GM19397 (cell line): ENCODE results near the gene GALNT10.

Experiments used
- ATAC-seq: cut with Tn5 transposase; IDR thresholded peaks from one replicate; pipeline ENCODE4 v1.9.1; 2021; ENCODE audit warnings: mild to moderate bottlenecking, moderate library complexity; ENCODE audit not compliant: unreplicated experiment

GALNT10 gene

DNA sequence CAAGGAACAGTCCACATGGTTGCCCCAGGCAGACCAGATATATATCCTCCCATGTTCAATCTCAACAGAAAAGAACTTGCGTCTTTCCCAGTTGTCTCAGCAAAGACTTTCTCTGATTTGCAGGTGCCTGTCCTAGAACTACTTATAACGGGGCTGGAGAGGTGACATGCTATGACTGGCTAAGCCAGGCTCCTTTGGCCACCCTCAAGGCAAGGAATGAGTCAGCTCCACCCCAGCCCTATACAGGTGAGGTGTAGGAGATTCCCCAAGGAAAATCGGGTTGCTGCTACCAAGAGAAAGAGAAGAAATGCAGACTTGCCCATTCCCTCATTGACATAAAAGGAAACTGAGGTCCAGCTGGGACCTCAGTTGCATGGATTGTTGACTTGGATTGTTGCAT is 127.4 kb downstream of the GALNT10 start:
- no peak for ATAC-seq

DNA sequence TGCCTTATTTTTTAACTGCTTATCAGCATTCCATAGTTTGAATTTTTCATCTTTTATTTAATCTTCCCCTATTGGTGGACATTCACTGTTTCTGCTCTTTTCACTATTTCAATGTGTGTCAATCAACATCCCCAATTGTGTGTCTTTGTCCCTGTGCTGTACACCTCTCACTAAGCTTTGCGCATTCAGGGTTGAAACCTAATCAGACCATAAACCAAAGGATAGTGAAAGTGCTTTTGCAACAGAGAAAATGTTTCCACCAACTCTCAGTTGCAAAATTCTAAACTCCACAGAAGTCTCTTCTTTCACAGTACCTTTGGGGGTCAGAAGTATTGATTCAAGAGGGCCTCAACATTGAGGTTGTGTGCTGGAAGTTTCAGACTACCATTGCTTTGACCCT is 128.2 kb downstream of the GALNT10 start:
- ATAC-seq: no peak

GRCh38 chr5:154319736-154320135 is 129.2 kb downstream of the GALNT10 start:
- ATAC-seq: no peak

- no peak for ATAC-seq
Measured at GRCh38 chr5:154320224-154321089, 129.9 kb downstream of the GALNT10 start.

GRCh38 chr5:154321546-154321945 is 131.0 kb downstream of the GALNT10 start:
- no peak for ATAC-seq

DNA sequence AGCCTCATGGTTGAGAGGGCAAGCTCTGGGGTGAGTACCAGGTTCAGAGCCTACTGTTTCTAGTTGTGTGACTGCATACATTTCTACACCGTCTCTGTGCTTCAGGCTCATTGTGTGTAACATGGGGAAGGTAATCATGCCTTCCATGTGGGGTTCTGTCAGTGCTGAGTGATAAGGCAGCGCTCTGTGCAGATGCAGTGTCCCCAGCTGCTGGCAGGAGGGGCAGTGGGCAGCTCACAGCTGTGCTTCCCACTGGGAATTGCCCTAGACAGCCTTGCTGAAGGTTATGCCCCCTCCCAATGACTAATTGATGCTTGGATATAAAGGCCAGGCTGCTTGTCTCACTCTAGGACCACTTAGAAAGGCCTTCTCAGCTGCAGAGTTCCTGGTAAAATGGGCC is 133.5 kb downstream of the GALNT10 start:
- no peak for ATAC-seq

GRCh38 chr5:154325566-154325965 is 135.0 kb downstream of the GALNT10 start:
- ATAC-seq: no peak

GRCh38 chr5:154329062-154329461 is 138.5 kb downstream of the GALNT10 start:
- ATAC-seq: no peak

DNA sequence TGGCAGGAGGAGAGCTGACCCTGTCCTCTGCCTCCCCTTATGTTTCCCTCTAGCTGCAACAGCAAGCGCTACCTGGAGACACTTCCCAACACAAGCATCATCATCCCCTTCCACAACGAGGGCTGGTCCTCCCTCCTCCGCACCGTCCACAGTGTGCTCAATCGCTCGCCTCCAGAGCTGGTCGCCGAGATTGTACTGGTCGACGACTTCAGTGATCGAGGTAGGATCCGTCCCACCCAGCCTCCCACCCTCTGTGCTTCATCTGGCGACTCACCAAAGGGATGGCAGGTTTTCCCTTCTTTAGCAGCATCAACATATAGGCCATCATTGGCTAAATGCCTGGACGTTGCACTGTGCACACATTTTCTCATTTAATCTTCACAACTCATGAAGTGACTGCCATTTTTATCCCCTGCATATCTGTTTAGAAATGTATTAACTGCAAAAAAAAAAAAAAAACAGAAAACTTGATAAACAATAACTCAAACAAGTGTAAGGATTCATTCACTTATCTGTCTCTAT is 139.0 kb downstream of the GALNT10 start:
- ATAC-seq: no peak

GRCh38 chr5:154330097-154330667 is 139.6 kb downstream of the GALNT10 start:
- no peak for ATAC-seq

DNA sequence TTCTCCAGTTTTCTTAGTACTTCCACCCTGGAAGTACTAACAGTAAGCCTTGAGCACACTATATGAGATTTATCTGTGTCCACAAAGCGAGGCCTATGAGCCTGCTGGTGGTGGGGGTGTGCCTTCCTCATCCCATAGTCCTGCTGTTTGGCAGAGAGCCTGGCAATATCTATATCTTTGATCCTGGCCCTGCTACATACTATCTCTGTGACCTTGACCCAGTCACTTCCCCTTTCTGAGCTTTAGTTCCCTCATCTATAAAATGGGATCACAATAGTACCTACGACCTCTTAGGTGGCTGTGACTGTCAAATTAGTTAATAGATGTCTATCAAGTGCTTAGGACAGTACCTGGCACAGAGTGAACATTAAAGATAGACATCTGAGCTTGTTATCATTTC is 140.7 kb downstream of the GALNT10 start:
- ATAC-seq: no peak

- ATAC-seq: no peak
Measured at GRCh38 chr5:154331924-154332323, 141.4 kb downstream of the GALNT10 start.

- ATAC-seq: no peak
Measured at GRCh38 chr5:154332451-154332850, 141.9 kb downstream of the GALNT10 start.

DNA sequence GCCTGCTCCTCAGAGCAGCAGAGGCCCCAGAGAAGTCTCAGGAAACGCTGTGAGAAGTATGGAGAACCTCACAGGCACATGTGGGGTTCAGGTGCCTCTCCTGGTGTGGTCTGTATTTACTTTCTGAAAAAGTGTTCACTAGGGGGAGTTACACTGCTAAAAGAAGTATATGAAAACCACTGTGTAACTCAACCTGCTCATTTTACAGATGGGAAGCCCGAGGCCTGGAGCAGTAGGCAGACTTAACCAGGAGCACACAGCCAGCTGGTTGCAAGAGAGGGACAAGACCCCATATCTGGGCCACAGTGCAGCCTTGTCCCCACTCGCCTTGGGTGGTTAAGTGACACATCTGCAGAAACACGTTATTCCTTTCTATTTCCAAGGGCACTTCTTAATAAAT is 142.5 kb downstream of the GALNT10 start:
- no peak for ATAC-seq

GRCh38 chr5:154334406-154335064 is 144.0 kb downstream of the GALNT10 start:
- ATAC-seq: no peak

DNA sequence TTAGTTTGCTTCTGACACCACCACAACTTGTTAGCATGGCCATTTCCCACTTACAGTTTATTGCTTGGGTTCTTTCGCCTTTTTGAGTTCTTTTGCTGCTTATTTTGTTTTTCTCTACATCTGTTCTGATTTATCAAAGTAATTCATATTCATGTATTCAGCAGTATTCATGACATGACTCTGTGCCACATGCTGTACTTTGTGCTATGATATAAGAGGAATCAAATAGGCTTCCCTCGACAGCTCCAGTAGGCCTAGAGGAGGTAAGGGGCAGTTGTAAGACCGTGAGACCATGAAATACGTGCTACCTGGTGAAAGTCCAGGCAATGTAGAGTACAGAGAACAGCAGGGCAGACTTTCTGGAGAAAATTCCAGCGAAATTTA is 144.5 kb downstream of the GALNT10 start:
- ATAC-seq: no peak

- no peak for ATAC-seq
Measured at GRCh38 chr5:154341620-154342019, 151.1 kb downstream of the GALNT10 start.

DNA sequence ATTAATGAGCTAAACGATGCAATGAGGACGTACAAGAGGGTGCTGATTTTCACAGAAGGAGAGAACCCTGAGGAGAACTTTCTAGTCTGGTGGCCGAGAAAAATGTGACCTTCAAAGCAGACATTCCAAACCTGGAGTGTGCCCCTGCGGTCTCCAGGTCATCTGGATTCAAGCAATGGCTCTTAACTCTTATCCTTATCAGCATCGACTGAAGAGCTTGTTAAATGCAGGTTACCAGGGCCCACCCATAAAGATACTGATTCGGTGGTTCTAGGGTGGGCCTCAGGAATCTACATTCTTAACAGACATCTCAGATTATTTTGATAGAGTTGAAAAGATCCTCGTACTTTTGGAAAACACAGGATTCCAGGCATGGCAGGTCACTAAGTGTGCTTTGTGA is 151.7 kb downstream of the GALNT10 start:
- no peak for ATAC-seq

- ATAC-seq: no peak
Measured at GRCh38 chr5:154342963-154343362, 152.4 kb downstream of the GALNT10 start.

DNA sequence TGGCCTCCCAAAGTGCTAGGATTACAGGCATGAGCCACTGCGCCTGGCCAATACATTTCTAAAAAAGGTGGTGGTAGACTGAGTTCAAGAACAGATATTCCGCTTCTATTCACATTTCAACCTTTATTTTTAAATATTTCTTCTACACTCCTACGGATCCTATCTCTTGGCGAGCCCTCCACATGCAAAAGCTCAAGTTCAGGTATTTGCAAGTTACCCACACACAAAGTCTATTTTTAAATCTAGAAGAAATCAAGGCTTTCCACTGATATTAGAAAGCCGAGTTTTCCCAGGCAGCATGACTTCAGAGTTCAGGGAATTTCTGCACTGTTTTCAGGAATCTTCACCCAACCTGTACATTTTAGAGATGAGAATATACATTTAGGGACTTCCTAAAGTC is 153.9 kb downstream of the GALNT10 start:
- no peak for ATAC-seq

GRCh38 chr5:154345255-154345952 is 154.9 kb downstream of the GALNT10 start:
- peak; percentile 75 for ATAC-seq
